HG03354 (cell line): ENCODE results near the gene BARX1.

Source experiments
- ATAC-seq: cut with Tn5 transposase; IDR thresholded peaks from one replicate; pipeline ENCODE4 v1.9.1; 2021; ENCODE audit warnings: mild to moderate bottlenecking; ENCODE audit not compliant: unreplicated experiment, poor library complexity, severe bottlenecking

Gene BARX1

DNA sequence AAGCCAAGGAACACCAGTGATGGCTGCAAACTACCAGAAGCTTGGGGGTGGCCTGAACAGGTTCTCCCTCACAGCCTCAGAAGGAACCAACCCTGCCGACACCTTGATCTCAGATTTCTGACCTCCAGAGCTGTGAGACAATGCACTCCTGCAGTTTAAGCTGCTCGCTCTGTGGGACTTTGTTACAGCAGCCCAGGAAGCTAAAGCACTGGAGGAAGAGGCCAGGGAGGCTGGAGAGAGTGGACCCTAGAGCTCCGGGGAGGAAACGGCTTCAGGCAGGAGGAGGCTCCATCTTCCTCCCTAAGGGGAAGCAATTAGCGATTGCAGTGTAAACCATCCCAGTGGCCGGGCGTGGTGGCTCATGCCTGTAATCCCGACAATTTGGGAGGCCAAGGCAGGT is 25.1 kb downstream of the BARX1 start:
- no peak for ATAC-seq

DNA sequence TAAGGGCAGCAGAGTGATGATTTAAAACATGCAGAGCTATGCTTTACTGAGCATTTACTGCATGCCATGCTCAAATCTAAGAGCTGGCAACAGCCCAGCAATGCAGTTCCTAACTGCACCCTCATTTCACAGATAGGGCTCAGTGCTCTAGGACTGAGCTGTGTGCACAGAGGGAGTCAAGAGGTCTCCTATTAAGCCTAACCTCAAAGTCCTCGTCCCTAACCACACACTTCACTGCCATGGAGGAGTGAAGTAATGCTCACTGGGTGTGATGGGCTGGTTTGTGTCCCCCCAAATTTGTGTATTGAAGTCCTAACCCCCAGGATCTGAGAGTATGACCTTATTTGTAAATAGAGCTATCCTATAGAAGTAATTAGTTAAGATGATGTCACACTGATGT is 25.9 kb downstream of the BARX1 start:
- ATAC-seq: no peak

GRCh38 chr9:93922535-93922934 is 32.6 kb downstream of the BARX1 start:
- ATAC-seq: no peak

DNA sequence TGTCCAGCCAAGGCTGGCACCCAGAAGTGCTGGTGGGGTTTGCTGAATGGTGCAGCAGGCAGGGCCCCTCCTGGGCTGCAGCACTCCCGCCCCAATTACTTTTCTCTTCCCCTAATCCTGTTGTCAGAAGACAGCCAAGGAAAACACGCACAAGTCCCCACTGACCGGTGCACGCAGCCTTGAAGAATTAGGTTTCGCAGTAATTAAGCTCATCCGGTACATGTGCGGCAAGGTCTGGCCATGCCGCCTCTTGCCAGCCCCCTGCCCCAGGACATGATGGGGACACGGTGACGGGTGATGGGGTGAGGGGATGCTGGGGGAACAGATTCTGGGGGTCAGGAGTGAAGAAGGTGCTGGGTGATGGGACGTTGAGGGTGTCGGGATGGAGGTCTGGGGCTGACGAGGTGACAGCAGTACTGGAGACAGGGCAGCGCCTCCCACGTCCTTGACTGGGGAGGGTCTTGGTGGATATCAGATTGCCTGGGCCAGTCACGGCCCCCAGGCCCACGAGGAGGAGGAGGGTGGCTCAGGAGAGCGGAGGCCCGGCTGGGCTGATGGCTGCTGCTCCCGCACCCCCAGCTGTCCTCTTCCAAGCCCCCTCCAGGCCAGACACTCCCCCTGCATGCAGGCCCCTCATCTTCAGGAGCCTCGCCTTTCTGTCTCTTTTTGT is 34.9 kb downstream of the BARX1 start:
- no peak for ATAC-seq

GRCh38 chr9:93918061-93918460 is 37.1 kb downstream of the BARX1 start:
- no peak for ATAC-seq

GRCh38 chr9:93917121-93917853 is 37.9 kb downstream of the BARX1 start:
- no peak for ATAC-seq

- ATAC-seq: no peak
Observed at GRCh38 chr9:93916358-93916757, 38.8 kb downstream of the BARX1 start.

DNA sequence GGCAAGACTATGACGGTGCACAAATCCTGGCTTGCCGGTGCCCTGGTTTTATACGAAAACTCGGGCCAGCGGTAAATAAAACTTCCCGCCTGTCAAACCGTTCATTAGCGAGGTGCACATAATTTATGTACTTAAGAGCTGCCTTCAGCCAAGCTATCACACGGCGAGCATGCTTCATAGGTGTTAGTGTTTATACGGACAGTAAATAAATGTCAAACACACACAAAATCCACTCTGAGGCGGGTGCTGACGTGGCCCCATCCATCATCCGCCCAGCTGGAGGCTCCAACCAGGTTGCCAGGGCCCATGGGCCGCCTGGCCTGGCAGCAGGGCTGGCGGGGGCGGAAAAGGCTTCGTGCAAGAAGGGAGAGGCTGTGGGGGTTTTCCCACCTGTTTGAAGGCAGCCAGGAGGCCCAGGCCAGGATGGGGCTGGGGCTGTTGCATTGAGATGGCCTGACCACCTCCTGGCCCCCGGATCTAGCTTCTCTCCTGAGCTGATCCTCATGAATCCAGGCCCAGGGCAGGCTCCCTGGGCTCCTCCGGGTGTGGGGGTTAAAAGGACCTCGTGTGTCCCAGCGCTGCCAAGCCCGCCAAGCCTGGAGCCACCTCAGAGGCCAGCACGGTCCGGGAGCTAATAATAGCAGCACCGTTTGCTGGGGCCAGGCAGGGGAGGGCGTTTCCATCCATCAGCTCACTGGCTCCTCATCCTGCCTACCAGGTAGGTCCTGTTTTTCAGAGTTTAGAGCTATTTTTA is 43.2 kb downstream of the BARX1 start:
- ATAC-seq: no peak

DNA sequence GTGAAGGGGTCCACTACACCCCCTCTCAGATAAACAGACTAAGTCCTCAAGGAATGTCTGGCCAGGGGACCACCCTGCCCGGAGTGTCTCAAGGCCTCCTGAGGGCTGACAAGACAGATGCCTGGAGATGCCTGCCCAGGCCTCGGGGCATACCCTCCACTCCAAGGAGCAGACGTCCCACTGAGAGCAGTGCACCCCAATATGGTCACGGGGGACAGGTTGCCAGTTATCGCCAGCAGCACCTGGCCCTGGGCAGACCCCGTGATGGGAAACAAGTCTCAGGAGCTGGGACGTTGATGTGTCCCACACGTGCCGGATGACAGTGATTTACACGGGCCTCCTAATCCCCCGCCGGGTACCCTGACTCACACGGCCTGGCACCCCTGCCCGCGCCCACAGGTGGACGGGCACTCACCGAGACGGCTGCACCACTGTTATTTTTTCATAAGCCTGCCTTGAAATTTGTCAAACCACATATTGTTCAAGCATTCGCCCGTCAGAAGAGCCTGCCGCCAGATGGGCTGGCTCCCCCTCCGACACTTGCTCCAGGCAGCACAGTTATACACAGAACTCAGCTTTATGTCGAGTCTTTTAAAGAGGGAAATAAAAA is 43.9 kb downstream of the BARX1 start:
- no peak for ATAC-seq

GRCh38 chr9:93910598-93910997 is 44.6 kb downstream of the BARX1 start:
- no peak for ATAC-seq

GRCh38 chr9:93910196-93910595 is 45.0 kb downstream of the BARX1 start:
- no peak for ATAC-seq

DNA sequence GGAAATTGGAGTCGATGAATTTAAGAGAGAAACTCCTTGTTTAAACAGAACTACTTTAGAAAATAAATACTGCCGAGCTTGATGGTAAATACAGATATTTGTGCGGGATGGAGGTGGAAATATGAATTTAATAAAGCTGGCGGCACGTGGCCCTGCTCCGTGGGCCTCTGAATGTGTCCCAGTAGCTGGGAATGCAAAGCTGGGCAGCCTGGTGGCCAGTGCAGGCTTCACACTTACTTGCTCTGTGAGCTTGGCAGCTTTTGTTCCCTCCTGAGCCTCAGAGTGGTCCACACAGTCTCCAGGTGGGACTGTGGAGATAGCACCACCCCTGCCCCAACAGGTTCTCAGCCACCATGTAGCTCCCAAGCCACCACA is 45.9 kb downstream of the BARX1 start:
- ATAC-seq: no peak

GRCh38 chr9:93908591-93909241 is 46.4 kb downstream of the BARX1 start:
- no peak for ATAC-seq

DNA sequence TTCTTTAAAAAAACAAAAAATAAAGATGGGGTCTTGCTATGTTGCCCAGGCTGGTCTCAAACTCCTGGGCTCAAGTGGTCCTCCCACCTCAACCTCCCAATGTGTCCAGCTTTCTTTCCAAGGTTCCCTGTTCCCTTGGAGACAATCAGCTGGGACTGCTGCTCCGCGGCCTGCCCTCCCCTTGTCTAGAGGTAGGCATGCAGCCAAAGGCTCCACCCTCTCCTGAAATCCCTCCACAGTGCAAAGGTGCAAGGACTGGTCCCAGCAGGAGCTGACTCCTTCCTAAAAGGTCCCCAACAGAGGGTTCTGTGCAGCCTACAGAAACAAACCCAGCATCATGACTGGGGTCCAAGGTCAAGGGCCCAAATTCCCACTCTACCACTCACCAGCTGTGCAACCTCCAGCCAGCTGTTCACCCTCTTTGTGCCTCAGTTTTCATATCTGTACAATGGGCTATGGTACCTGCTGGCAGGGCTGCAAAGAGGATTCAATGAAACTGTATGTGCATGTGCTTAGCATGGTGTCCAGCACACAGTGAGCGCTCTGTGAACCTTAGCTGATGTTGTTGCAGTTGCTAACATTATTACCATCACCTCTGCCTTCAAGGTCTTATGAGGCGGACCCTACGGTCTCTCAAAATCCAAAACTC is 47.5 kb downstream of the BARX1 start:
- no peak for ATAC-seq

GRCh38 chr9:93906195-93906880 is 48.8 kb downstream of the BARX1 start:
- no peak for ATAC-seq

GRCh38 chr9:93905473-93906133 is 49.6 kb downstream of the BARX1 start:
- no peak for ATAC-seq

GRCh38 chr9:93904649-93905472 is 50.3 kb downstream of the BARX1 start:
- no peak for ATAC-seq
